ENCODE measurements around the gene SLC44A3.
A peak's percentile ranks its signal among the peaks of the same experiment; 100 is the strongest.
"Not testable (repeated sequence)": the region's sequence is repeated elsewhere in the genome, so short reads cannot be mapped to it uniquely, and the experiment has no call there.

Gene SLC44A3

DNA sequence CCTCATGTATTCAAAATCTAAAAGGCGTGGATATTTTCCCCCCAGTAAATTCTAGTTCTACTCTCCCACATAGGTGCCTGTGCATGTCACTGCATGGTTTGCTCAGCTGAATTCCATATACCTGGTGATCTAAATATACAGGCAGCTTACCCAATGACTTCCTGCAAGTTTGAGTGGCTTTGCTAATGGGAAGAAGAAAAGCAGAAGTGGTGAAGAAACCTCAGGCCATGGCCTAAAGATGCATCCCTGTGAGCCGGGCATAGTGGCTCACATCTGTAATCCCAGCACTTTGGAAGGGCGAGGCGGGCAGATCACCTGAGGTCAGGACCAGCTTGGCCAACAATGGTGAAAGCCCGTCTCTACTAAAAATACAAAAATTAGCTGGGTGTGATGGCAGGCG, 11.5 kb downstream of the SLC44A3 start:
- no peak for DNase-seq
- intact Hi-C loops (cut with DNase I), result no loop called here

DNA sequence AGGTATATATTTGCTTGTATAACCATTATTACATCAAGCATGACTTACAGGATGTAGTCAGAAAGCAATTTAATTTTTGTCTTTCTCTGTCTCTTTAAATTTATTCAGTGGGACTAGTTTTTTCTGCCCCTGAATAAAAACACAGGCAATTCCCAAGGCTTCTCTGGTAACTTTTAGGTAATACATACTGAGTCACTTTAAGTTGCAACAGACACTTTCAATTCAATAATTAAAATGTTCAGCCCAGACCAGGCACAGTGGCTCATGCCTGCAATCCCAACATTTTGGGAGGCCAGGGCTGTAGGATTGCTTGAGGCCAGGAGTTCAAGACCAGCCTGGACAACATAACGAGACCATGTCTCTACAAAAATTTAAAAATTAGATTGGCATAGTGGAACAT, 12.3 kb downstream of the SLC44A3 start:
- intact Hi-C loops (cut with DNase I), result no loop called here
- DNase-seq, result no peak

DNA sequence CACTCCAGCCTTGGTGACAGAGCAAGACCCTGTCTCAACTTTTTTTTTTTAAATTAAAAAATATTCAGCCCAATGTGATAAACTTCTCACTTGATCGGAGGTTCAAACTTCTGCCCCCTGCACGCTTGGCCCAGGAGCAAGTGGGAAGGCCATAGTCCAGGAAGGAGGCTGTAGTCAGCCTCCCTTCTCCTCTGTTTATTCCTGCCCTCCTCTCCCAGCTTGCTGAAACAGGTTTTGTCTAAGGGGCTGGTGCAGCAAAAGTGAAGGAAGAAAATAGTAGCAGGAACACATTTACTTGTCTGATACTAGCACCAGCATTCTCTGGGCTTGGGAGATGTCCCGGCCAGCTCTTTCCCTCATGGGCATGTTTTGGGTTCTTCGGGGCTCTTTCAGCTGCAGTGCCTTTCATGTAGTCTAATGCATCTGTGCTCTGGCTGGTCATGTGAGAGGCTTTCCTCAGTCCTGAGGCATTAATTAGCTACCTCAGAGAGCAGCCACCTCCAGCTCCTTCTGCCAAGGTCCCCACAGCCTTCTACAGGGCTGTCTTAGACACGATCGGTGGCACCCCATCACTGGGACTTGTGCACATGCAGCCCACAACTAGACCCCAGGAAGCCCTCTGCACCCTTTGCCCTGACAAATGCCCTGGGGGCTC, 12.9 kb downstream of the SLC44A3 start:
- no peak for DNase-seq
- intact Hi-C loops (cut with DNase I), result no loop called here

DNA sequence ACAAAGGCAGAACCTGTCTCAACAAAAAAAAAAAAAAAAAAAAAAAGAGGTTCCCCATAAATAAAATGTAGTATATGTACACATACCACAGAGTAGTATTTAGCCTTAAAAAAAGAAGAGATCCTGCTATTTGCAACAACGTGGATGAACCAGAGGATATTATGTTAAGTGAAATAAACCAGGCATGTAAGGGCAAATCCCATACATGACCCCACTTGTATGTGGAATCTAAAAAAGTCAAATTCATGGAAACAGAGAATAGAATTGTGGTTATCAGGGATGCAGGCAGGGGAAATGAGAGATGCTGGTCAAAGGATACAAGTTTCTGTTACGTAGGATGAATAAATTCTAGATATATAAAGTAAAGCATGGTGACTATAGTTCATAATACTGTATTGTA, 16.7 kb downstream of the SLC44A3 start:
- no peak for DNase-seq
- intact Hi-C loops (cut with DNase I), result no loop called here

DNA sequence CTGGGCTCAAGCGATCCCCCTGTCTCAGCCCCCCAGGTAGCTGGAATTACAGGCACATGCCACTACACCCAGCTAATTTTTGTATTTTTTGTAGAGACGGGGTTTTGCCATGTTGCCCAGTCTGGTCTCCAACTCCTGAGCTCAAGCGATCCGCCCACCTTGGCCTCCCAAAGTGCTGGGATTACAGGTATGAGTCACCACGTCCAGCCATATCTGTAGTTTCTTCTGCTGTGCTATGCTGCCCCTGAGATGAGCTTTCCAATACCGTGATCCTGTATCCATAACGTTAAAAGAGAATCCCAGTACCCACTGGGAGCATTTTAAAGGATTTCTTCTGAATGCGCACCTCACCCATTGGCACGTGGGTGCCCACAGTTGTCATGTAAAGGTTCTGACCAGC, 20.2 kb downstream of the SLC44A3 start:
- DNase-seq; intact Hi-C loops (cut with DNase I): not testable (repeated sequence)

DNA sequence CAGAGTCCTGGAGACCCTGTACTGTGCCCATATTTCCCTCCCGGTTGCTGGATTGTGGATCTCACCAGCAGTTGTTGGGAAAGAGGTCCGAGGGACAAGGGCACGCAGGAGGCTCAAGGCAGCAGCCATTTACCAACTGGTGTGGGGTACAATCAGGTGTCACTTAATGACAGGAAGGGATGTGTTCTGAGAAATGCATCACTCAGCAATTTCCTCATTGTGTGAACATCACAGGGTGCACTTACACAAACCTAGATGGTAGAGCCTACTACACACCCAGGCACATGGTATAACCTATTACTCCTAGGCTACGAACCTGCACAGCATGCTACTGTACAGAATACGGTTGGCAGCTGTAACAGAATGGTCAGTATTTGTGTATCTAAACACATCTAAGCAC, 20.7 kb downstream of the SLC44A3 start:
- DNase-seq, result no peak
- intact Hi-C loops (cut with DNase I), result no loop called here

DNA sequence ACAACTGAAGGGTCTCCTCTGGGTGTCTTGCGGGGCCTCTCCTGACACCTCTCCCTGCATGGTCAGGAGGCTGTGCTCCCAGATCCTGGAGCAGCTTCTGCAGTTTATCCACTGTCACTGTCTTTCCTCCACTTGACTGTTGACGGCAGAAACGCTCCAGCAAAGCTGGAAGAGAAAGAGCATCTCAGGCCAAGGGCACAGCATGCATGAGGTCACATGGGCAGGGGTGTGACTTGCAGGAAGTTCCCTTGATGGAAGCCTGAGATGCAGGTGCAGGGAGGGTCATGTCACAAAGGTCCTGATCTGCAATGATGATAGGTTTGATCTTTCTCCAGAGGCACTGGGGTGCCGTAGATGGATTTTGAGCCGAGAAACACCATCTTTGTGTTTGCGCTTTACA, 23.3 kb downstream of the SLC44A3 start:
- intact Hi-C loops (cut with DNase I), result no loop called here
- DNase-seq, result no peak

DNA sequence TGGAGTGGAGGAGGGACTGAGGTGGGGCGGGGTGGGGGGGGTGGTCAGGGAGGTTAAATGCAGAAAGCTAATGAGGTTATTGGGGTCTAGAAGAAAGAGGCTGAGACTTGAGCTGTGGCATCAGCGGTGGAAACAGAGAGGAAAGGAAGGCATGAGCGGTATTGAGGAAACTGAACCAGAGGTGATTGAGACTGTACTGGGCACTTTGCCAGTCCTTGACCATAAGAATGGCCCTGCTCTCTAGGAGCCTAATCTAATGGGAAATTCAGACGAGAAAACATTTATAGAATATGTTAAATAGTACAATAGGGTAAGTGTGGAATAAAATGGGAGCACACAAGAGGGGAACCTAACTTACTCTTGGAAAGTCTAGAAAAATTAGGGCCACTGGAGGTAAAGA, 23.7 kb downstream of the SLC44A3 start:
- intact Hi-C loops (cut with DNase I), result no loop called here
- no peak for DNase-seq

DNA sequence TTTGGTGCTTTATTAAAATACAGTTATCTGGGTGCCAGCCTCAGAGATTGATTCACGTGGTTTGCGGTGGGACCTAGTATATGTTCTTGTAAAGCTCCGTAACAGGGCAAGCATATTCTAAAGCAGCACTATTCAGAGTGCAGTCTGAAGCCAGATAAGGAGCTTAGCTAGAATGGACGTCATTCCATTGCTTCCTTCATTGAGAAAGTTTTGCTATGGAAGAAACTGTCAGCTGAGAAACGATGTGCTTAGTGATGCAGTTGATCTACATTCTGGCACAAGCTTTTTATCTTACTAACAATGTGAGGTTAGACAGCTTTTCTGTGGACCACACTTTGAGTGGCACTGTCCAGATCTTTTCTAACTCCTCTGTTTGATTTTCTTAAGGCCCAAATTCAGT, 26.2 kb downstream of the SLC44A3 start:
- intact Hi-C loops (cut with DNase I), result no loop called here

DNA sequence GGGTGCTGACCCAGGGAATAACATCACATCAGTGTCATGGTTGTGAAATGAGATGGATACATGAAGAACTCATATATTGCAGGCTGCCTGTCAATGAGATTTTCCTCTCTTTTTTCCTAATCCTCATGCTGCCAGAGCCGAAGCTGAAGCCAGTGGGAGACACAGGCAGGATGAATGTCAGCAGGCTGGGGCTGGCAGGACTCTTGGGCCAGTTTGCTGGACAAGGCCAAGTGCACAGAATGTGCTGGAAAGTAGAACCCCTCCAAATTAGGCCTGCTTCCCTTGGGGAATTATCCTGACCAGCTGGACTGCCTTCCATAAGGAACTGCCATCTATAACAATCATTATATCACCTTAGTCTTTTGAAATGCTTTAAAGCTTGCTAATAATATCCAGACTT, 31.4 kb downstream of the SLC44A3 start:
- peak in 1 of 10 donors; percentile 22 for DNase-seq
- intact Hi-C loops (cut with DNase I), result no loop called here

More for the DNA sequence above, 26.2 kb downstream of the SLC44A3 start:
- DNase-seq, result no peak

DNA sequence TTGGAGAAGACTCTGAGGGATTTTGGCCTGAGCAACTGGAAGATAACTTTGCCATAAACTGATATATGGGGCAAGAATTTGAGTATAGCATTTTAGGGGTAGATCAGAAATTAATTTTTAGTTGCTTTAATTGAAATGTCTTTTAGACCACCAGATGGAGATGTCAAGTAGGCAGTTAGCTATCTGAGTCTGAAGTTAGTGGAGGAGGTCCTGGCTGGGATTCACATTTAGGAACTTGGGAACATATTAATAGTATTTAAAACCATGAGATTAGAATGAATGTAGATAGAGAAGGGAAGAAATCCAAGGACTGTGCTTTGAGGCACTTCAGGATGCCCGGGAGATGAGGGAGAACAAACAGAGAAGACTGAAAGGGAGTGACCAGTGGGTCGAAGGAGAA, 32.6 kb downstream of the SLC44A3 start:
- intact Hi-C loops (cut with DNase I), result no loop called here
- no peak for DNase-seq

DNA sequence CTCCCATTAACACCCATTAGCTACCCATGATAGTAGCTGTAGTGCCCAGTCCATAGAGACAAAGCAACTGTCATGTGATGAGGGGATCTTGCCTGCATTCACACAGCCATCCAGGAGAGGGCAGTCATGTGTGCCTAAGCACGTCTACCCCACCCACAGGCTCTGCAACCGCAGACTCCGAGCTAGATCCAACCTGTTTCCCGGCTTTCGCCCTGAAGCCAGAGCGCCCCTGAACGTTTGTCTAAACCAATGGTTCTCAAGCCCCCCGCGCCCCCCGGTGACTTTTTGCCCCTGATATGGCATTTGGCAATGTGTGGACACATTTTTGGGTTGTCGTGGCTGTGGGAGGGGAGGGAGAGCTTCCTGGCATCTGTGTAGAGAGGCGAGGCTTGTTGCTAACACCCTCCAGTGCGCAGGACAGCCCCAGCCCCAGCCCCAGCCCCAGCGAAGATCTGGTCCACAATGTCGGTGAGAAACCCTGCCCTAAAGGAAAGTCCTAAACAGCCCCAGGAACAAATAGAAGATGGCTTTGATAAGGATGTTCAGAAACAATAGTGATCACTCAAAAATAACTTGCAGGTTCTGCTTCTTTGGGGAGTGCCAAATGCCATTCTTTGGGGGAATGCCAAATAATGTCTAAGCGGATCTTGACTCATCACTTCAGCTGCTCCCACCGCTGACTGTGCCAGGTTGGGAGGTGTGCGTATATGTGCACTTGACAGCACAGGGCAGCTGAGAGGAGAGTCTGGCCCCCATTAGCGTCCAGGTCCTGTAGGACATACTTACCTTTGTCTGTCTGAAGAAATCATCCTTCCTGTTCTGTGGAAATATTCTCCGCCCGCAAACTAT, 34.5 kb downstream of the SLC44A3 start:
- intact Hi-C loops (cut with DNase I), result loop anchor here (1.0 to 2.0 kb wide), 2 partner anchors 72 to 189 kb away; partner anchors contain the start of gene CNN3
- peak; percentile 64 to 97 (median 82) for DNase-seq

DNA sequence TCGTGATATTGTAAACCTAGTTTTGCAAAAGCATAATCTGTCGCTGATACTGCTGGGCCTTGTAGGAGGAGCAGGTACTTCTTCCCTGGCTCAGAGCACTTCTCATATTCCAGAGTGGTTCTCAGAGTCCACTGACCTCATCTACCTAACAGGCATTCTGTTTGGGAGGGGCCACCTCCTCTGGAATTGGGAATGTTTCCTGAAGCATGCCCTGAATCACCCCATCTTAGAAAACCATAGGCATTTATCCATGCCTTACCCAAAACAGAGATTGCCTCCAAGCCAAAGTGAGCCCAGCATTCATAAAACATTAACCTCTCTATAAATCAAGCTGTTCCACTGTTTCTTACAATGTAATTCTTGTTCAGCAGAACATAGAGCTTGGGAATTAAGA, 35.1 kb downstream of the SLC44A3 start:
- intact Hi-C loops (cut with DNase I), result loop anchor here (2.0 kb wide), 1 partner anchor 71 kb away; the partner anchor contains the start of gene CNN3
- no peak for DNase-seq

DNA sequence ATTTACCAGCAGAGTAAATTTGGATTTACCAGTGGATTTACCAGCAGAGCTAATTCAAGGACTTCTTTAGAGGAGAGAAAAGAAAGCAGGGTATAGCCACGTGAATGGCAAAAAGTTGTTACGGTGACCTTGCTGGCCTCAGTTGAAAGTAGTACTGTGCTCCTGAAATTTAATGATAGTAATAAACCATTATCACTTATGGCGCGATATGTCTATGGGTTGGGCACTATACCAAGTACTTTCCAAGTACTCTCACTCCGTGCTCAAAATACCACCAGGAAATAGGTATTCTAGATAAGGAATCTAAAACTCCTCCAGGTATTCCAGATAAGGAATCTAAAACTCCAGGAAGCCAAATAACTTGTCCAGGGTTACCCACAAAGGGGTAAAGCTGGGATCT, 35.8 kb downstream of the SLC44A3 start:
- intact Hi-C loops (cut with DNase I), result no loop called here
- DNase-seq, result no peak

DNA sequence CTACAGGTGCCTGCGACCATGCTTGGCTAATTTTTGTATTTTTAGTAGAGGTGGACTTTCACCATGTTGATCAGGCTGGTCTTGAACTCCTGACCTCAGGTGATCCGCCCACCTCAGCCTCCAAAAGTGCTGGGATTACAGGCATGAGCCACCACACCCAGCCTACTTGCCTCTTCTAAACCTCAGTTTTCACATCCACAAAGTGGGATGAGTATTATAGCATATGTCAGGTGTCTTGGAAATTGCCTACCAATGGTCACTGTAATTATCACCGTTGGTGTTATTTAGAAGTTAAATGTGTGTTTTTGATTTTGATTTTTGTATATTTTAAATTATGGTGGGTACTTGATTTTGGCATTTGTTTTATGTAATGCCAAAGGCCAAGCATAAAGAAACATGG, 36.7 kb downstream of the SLC44A3 start:
- DNase-seq, result no peak

DNA sequence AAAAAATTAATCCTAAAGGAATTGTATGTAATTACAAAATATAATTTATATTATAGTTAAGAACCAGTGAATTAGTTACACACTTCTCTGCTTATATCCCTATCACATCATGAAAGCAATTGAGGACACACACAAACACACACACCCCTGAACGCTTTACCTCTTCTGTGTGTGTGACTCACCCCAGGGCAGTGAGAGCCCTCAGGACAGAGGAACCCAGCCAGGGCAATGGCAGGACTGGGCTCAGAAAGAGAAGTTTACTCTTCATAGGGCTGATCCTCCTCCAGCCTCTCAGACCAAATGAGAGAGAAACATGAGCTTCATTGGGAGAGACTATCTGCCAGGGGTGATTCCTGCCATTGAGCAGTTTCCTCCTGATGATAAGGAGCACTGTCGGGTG, 38.1 kb downstream of the SLC44A3 start:
- intact Hi-C loops (cut with DNase I), result no loop called here
- DNase-seq, result no peak

More for the DNA sequence above, 36.7 kb downstream of the SLC44A3 start:
- intact Hi-C loops (cut with DNase I), result no loop called here

DNA sequence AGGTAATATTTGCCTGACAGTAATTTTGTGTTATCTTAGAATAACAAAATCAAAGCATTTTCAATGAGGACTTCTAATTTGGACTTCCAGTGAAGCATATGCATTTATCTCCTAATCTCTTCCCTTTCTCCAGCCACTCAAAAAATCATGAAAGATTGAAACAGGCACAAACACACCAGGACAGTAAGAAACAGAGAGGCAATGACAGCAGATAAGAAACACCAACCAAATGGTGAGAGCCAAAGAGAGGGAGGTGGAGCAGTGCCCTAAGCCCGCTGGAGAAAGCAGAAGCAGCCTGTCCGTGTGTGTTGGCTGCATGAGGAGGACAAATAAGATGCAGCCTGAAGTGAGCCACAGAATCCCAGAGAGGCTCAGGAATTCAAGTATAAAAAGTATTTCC, 39.0 kb downstream of the SLC44A3 start:
- intact Hi-C loops (cut with DNase I), result no loop called here
- DNase-seq, result no peak

DNA sequence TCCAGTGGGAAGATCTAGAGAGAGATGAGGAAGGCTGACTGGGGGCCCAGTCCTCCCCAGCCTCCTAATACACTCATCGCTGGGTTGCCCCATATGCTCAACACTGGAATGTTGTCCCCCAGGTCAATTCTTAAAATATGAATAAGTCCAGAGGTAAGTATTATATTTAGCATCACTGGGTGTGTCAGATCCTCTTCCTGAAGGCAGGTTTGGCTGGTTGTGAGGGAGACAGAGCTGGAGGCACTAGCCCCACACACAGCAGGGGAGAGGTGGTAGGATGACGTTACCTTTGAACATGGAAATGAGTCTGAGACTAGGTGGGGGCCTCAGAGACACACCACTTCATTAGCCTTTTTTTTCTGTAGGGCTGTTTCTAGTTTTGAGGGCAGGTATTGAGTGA, 42.6 kb downstream of the SLC44A3 start:
- no peak for DNase-seq
- intact Hi-C loops (cut with DNase I), result no loop called here

DNA sequence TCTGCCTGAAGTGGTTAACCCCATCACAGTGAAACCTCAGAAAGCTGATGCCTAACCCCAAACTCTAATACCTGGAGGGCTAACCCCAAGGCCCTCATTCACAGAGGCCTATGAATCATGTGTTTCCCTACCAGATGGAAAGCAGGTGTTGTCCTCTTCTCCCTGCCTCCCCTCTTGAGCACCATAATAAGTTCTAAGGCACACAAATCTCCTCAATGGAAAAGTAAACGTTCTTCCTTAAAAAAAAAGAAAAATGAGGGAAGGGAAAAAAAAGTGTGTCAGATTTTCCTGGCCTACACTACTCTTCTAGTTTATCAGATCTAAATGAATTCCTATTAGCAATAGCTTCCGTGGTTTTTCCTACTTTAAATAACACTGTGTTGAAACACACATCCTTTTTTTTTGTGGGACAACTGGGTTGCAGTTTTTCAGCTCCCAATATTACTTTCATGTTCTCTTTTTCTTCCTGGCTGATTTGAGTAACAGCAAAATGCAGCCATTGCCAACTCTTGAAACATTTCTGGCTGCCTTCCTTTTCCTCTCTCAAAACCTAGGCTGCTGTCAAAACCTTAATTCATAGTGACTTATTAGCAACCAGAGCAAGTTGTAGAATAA, 43.2 kb downstream of the SLC44A3 start:
- intact Hi-C loops (cut with DNase I), result no loop called here
- no peak for DNase-seq

DNA sequence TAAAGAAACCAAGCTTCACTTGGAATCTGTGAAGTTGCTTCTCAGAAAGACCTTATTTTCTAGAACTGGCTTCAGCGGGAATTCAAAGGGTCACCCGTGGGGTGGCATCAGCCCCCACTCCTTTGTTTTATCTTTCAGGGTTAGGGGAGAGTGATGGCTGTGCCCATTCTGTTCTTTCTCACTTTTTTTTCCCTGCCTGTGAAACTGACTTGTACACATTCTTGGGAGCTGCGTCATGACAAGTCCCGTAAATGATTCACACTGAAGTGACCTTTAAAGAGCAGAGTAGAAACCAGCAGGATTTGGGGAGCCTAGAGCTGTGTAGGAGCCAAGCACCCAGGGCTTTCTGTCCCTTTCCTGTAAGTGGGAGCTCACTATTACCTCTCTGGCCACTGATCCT, 43.8 kb downstream of the SLC44A3 start:
- intact Hi-C loops (cut with DNase I), result no loop called here
- no peak for DNase-seq

DNA sequence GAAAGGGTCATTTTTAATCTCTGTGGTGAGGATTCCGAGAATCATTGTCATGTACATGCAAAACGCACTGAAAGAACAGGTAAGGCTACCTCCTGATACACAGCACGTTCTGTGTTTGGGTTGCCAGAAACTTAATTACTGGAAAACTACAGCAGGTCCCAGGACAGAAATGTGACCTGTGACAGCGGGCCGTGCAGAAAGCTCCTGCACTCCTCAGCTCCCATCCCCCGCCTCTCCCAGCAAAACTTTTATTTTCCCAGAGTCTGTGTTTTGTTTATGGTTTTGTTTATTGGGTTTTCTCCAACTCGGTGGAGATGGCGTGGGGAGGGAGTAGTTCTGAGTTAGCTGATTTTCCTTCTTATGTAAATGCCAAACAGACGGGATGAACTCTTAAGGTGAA, 44.7 kb downstream of the SLC44A3 start:
- DNase-seq, result no peak
- intact Hi-C loops (cut with DNase I), result no loop called here

DNA sequence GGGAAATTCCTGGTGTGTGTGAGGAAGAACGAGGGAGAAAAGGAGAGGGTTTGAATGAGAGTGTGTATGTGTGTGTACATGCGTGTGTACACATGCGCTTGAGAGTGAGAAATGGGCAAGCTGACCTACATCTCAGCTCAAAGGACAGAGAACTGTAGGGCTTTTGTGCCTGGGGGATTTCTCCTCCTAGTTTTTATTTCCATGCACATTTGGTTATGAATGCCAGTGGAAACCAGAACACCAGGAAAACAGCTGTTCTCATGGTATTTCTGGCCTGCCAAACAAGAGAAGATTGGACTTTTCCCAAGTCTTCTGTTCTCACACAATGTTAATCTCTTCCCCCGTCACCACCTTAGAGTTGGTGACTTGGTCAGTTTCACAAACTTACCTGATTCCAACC, 45.2 kb downstream of the SLC44A3 start:
- intact Hi-C loops (cut with DNase I), result no loop called here
- no peak for DNase-seq

Data from posterior cingulate gyrus (tissue), 11 donors.